Kidney epithelial cell (primary cell): ENCODE results near the gene RPP30. TPM values are rescaled to one million over a fixed set of nuclear protein-coding genes. Genes with fewer than 3 reads are reported as not detected.
A peak's percentile ranks its signal among the peaks of the same experiment; 100 is the strongest.

Experiments
- DNase-seq: peaks from one replicate; pipeline ENCODE4 v3.0.0-alpha.2; 2010; ENCODE audit warnings: low read depth
- H3K27me3 ChIP-seq: 2 replicates; pipeline ENCODE4 v1.6.0; 2011; ENCODE audit warnings: low read length; ENCODE audit not compliant: control insufficient read depth, insufficient read depth
- H3K36me3 ChIP-seq: 2 replicates; pipeline ENCODE4 v1.5.1; 2011; ENCODE audit warnings: low read length; ENCODE audit not compliant: control insufficient read depth, insufficient read depth
- H3K4me3 ChIP-seq: 2 replicates; pipeline ENCODE4 v1.5.1; 2011; ENCODE audit warnings: low read depth, mild to moderate bottlenecking, control low read depth, low read length
- CTCF ChIP-seq: IDR thresholded peaks from 2 replicates; pipeline ENCODE4 v1.5.1; 2011; ENCODE audit warnings: mild to moderate bottlenecking, moderate library complexity, low read length, control low read depth, inconsistent platforms; ENCODE audit not compliant: insufficient read depth, poor library complexity, severe bottlenecking
- total RNA-seq: library from RNA; depleted of rRNA; stranded (reverse); fragments of >200 nt; gene quantifications from 2 replicates; pipeline ENCODE4 v1.2.3, GENCODE V29; 2015

RPP30 gene
- total RNA-seq: 40.7 and 44.4 TPM in 2 replicates

DNA sequence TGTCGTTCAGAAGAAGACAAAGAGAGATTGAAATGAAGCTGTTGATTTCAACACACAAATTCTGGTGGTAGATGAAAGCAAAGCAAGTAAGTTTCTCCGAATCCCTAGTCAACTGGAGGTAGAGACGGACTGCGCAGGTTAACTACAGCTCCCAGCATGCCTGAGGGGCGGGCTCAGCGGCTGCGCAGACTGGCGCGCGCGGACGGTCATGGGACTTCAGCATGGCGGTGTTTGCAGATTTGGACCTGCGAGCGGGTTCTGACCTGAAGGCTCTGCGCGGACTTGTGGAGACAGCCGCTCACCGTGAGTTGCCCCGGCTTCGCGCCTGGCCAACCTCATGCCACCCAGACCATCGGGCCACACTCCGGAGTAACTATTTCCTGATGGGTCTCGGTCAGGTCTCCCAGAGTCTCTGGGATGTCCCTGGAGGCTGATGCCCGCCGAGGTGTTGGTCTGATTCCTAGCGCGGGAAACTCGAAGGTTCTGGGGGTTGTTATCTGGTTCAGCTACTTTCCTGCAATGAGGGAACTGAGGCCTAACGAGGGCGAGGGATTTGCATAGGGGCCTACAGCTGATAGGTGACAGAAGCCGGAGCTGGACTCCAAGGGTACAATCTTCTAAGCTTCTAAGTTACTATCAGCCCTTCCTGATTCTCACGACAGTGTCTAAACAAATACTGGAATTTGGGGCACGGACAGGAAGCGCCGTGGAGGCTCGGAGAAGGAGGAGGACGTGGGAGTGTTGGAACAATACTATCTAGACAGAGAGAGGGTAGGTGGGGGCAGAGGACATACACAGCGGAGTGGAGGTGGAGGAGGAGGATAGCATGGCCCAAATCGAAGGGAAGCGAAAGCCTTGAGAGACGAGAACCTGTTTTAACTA is at the start of gene RPP30:
Gene RPP30 (plus strand): TSS at position 209 of the 882 bp plus-strand sequence. CDS start 13 bp downstream, at position 222.
- peak; percentile 49 for DNase-seq
- no peaks in the 10 kb centered on the region for H3K36me3 ChIP-seq
- TF ChIP-seq CTCF: no peak
- H3K4me3 ChIP-seq: peak within 1 kb of the TSS; percentile 98
- no peaks in the 10 kb centered on the region for H3K27me3 ChIP-seq

DNA sequence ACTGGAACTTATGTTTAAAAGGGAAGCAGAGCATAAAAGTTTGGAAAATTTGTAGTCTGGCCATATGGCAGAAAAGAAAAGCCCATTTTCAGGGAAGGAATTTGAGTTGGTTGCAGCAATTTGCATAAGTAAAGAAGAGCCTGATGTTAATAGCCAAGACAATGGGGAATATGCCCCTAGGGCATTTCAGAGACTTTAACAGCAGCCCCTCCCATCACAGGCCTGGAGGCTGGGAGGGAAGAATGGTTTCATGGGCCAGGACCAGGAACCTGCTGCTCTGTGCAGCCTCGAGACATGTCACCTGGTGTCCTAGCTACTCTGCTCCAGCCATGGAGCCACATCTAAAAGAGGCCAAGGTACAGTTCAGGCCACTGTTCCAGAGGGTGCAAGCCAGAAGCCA is 49.3 kb upstream of the RPP30 start:
- H3K36me3 ChIP-seq: no peaks in the 10 kb centered on the region
- TF ChIP-seq CTCF: no peak
- H3K4me3 ChIP-seq: no peak overlapping the region
- no peaks in the 10 kb centered on the region for H3K27me3 ChIP-seq
- DNase-seq: no peak

GRCh38 chr10:90832111-90832510 is 39.7 kb upstream of the RPP30 start:
- TF ChIP-seq CTCF: no peak
- H3K36me3 ChIP-seq: no peaks in the 10 kb centered on the region
- no peak for DNase-seq

DNA sequence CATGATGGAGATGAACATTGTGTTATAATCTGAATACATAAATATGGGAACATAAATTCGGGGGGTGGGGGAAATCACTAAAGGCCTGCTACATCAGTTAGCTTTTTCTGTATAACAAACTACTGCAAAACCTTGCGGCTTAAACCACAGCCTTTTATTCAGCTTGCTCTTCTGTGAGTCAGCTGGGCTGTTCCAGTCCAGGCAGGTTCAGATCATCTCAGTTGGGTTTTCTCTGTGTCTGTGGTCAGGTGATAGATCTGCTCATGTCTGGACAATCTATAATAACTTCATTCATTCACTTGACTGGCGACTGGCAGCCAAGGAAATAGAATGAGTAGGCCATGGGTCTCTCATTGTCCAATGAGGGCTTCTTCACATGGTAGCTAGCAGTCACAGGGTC is 37.4 kb upstream of the RPP30 start:
- no peak for DNase-seq
- TF ChIP-seq CTCF: no peak
- Histone ChIP-seq H3K36me3 (no peaks in the 10 kb centered on the region), H3K4me3 (no peak overlapping the region), H3K27me3 (no peaks in the 10 kb centered on the region)

More at GRCh38 chr10:90832111-90832510, 39.7 kb upstream of the RPP30 start:
- no peaks in the 10 kb centered on the region for H3K27me3 ChIP-seq
- no peak overlapping the region for H3K4me3 ChIP-seq

GRCh38 chr10:90837486-90837885 is 34.3 kb upstream of the RPP30 start:
- DNase-seq: no peak
- TF ChIP-seq CTCF: no peak

More at GRCh38 chr10:90837486-90837885, 34.3 kb upstream of the RPP30 start:
- no peaks in the 10 kb centered on the region for H3K36me3 ChIP-seq
- no peaks in the 10 kb centered on the region for H3K27me3 ChIP-seq
- H3K4me3 ChIP-seq: no peak overlapping the region
